Vagina (tissue), 2 donors: ENCODE measurements around the gene SSR1.

Experiments
- CTCF ChIP-seq, 3 experiments: fragments of 450-650 bp in 2 of 3; fragments of 200-600 bp in 1 of 3; sonication (generic) in 1 of 3; IDR thresholded peaks; one replicate each; pipeline ENCODE4 v1.5.1; 2017 to 2019; ENCODE audit warnings: antibody characterized with exemption in 3 of 3, mild to moderate bottlenecking in 2 of 3, moderate library complexity in 2 of 3
- POLR2A ChIP-seq, 2 donors: fragments of 450-650 bp; IDR thresholded peaks; one replicate each; pipeline ENCODE4 v1.6.1; 2017; ENCODE audit warnings: antibody characterized with exemption in 2 of 2, mild to moderate bottlenecking in 2 of 2, moderate library complexity in 2 of 2
- POLR2AphosphoS5 ChIP-seq, 2 donors: sonication (generic); formaldehyde crosslinking; IDR thresholded peaks; one replicate each; pipeline ENCODE4 v1.9.0; 2017; ENCODE audit warnings: antibody characterized with exemption in 2 of 2, mild to moderate bottlenecking in 2 of 2, low read depth in 1 of 2; ENCODE audit not compliant: insufficient read depth in 1 of 2

GRCh38 chr6:7252390-7252789, 60.6 kb downstream of the SSR1 start:
- TF ChIP-seq CTCF (IDR thresholded peaks at IDR 0.05): no peak
- TF ChIP-seq POLR2A (IDR thresholded peaks at IDR 0.05): no peak
- no peak for TF ChIP-seq POLR2AphosphoS5 (IDR thresholded peaks at IDR 0.05; ENCODE audit: insufficient read depth in 1 of 2, low read depth in 1 of 2)
